HG03439 (cell line): Measurements from ENCODE around the gene TUBA3E.
"Not testable (repeated sequence)": the region's sequence is repeated elsewhere in the genome, so short reads cannot be mapped to it uniquely, and the experiment has no call there.

Experiments used
- ATAC-seq: cut with Tn5 transposase; IDR thresholded peaks from one replicate; pipeline ENCODE4 v1.9.1; 2021; ENCODE audit warnings: mild to moderate bottlenecking, moderate library complexity; ENCODE audit not compliant: unreplicated experiment

TUBA3E gene

DNA sequence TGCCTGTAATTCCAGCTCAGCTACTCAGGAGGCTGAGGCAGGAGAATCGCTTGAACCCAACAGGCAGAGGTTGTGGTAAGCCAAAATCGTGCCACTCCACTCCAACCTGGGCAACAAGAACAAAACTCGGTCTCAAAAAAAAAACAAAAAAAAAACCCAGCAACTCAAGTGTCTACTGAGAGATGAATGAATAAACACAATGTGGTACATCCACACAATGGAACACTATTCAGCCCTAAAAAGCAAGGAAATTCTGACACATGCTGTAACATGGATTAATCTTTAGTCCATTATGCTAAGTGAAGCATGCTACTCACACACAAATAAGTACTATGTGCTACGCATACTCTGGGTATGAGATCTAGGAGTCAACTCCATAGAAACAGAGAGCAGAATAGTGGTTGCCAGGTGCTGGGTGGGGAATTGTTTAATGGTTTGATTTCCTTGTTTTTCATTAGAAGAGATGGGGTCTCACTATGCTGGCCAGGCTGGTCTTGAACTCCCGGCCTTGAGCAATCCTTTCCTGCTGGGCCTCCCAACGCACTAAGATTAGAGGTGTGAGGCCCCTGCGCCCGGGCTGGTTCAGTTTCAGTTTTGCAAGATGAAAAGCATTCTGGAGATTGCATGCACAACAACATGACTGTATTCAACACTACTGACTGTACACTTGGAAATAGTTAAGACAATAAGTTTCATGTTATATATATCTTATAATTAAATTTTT, 32.8 kb downstream of the TUBA3E start:
- ATAC-seq, result no peak

DNA sequence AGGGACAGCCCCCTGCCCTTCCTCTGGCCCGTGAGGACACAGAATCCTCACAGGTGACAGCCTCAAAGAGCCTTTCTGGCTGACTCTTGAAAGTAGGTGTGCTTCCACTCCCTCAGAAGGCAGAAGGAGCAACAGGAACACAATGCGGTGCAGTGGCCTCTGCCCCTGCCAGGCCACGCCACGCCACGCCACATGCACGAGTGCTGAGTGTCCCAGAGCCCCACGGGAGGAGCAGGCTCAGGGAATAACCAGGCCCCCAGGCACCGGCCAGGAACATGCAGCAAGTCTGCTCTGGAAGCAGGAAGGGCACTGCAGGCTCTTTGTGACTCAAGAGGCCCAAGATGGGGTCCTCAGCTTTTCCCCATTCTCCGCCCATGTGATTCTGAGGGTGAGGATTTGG, 35.3 kb downstream of the TUBA3E start:
- ATAC-seq, result no peak

DNA sequence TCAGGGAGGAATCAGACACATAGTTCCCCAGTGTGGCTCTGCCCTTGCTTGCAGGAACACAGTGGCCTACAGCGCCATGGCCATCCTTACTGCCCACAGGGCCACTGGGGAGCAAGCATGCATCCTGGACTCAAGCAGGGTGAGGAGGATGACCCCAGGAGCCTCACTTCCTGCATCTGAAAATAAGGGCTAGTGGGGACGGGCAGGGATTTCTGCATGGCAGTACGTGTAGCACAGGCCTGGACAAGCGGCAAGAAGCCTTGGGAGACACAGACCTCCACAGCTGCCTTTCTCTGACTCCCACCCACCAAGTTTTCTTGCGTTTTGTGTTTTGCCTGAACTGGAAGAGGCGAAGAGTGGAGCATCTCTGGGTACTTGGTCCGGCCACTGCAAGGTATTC, 35.8 kb downstream of the TUBA3E start:
- not testable (repeated sequence) for ATAC-seq

DNA sequence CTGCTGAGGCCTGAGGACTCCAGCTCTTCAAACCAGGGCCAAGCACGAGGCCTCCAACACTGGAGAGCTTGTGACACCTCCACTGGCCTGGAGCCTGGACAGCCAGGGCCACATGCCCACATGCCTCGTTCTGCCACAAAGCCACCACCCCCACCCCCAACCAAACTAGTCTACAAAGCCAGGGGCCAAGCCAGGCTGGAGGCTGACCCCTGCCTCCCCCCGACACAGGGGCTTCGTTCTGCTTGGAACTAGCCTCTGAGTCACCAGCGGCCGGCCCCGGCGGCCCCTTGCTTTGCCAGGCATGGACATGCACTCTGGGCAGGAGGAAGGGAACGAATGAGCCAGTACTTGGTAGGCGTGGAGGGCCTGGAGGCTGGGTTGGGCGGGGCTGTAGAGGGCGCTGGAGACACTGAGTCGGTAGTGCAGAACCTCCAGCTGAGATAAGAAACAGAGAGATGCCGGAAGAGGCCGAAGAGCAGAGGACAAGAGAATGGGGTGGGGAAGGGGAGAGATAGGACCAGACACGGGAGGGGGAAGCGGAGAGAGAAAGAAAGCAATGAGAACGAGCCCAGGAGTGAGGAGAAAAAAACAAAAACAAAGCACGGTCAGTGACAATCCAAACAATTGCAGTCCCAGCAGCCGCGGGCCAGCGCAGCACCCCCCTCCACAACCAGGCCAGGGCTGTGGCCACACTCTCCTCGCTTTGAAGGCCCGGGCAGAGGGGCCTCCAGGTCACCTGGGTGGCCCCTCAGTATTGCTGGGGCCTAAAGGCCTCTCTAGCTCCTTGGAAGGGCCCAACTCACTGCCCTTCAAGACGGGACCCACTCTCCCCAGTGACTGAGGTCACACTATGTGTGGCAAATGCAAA, 37.2 kb downstream of the TUBA3E start:
- ATAC-seq, result not testable (repeated sequence)

DNA sequence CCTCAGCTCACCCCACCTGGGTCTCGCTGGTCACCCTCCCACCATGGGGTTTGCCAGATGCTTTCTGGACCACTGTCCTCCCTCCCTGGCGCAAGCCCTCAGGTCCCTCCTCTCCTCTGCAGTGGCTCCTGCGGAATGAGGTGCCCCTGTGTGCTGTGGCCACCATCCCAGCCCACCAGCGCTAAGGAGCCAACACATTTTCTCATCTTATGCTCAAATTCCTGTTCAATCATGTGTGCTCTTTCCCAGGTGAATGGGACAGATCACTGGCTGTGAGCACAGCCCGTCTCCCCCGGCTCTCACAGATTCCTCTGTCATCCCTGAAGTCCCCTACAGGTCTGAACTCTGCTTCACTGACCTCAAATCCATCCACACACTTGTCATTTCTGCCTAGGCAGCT, 38.1 kb downstream of the TUBA3E start:
- no peak for ATAC-seq

DNA sequence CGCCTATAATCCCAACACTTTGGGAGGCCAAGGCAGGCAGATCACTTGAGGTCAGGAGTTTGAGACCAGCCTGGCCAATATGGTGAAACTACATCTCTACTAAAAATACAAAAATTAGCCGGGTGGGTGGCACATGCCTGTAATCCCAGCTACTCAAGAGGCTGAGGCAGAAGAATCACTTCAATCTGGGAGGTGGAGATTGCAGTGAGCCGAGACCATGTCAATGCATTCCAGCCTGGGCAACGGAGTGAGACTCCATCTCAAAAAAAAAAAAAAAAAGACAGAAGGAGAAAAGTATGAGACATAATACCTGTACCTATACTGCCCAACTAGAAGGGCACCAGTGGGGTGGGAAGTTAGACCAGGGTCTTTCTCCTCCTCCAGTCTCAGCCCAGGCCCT, 38.9 kb downstream of the TUBA3E start:
- ATAC-seq, result not testable (repeated sequence)

DNA sequence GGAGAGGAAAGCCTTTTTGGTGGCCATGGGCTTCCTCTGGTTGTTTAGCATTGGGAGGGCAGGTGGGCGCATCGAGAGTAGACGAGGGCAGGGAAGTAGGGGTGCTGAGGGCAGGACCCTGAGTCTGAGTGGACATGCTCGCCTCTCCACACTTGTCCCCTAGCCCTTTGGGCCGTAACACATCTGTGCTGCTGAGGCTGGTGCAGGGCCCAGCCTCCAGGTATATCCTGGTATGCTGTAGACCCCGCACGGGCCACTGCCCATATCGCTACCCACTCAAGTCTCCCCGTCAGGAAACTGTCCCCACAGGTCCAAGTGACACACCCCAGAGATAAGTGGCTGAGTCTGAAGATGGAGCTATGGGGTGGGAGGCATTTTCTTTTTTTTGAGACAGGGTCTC, 39.6 kb downstream of the TUBA3E start:
- no peak for ATAC-seq

DNA sequence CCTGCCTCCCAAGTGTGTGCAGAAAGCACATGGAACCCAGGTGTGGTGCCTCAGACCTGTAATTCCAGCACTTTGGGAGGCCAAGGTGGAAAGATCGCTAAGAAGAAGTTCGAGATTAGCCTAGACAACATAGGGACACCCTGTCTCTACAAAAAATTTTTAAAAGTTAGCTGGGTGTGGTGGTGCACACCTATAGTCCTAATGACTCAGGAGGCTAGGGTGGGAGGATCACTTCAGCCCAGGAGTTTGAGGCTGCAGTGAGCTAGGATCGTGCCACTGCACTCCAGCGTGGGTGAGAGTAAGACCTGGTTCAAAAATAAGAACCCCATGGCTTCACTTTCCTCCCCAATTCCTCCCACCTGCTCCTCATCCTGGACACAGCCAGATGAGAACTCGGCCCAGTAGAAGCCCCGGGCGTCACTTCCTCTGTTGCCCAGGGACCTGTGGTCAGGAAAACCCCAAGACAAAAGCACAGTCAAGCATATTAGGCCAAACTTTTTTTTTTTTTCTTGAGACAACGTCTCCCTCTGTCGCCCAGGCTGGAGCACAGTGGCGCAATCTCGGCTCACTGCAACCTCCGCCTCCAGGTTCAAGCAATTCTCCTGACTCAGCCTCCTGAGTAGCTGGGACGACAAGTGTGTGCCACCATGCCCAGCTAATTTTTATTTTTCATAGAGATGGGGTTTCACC, 40.3 kb downstream of the TUBA3E start:
- ATAC-seq, result peak; percentile 78

DNA sequence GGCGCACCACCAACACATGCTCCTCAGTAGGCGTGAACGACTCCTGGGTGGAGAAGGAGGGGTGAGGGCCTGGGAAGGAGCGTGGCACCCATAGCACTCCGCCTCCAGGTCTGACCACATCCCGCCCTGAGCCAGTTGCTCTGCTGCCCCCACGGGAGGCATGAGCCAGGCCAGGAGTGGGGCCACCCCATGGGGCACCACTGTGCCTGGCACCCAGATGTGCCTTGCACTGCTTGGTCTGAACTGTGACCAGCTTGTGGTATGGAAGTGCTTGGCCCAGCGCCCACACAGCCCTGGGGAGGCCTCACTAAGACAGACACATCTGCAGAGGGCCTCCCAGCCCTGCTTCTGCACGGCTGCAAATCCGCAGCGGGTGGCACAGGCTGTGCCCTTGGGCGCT, 40.9 kb downstream of the TUBA3E start:
- peak; percentile 43 for ATAC-seq

DNA sequence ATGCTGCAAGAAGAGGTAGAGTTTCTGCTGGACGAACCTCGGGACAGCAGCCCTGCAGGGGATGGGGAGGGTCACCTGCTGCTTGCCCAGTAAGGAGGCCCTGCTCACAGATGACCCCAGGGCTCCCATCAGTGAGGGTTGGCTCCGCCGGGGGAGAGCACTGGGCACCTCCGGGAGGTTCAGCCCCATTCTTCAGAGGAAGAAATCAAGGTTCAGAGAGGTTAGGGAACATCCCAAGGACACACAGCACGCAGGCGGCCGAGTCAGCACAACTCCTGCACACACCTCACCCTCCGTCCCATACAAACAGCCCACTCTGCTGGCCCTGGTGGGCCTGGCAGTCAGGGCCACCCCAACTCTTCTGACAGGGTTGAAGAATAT, 41.6 kb downstream of the TUBA3E start:
- ATAC-seq, result no peak

DNA sequence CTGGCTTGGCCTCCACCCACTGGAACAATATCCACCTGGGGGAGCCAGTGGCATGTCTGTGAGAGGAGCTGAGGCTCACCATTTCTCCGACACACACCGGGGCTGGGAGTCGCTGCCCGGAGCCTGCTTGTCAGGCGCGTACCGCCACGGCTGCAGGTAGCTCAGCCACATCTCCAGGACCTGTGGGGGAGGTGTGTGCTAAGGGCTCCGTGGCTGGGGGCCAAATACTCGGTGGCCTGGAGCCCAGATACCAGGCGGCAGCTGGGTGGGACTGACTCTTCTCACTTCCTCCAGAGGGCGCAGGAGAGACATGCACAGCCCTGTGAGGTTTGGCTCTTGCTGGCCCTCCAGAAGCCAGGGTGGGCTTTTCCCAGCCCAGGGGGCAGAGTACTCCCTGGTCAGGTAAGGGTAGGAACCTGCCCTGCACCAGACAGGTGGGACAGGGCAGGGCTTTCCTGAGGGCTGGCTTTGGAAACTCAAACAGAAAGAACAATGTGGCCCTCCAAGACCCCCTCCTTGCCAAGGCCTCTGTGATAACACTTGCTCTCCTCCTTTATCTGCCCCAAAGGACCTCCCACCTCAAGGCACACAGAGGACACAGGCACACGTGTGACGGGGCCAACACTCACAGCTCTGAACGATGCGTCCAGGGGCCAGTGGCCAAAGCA, 42.1 kb downstream of the TUBA3E start:
- not testable (repeated sequence) for ATAC-seq

DNA sequence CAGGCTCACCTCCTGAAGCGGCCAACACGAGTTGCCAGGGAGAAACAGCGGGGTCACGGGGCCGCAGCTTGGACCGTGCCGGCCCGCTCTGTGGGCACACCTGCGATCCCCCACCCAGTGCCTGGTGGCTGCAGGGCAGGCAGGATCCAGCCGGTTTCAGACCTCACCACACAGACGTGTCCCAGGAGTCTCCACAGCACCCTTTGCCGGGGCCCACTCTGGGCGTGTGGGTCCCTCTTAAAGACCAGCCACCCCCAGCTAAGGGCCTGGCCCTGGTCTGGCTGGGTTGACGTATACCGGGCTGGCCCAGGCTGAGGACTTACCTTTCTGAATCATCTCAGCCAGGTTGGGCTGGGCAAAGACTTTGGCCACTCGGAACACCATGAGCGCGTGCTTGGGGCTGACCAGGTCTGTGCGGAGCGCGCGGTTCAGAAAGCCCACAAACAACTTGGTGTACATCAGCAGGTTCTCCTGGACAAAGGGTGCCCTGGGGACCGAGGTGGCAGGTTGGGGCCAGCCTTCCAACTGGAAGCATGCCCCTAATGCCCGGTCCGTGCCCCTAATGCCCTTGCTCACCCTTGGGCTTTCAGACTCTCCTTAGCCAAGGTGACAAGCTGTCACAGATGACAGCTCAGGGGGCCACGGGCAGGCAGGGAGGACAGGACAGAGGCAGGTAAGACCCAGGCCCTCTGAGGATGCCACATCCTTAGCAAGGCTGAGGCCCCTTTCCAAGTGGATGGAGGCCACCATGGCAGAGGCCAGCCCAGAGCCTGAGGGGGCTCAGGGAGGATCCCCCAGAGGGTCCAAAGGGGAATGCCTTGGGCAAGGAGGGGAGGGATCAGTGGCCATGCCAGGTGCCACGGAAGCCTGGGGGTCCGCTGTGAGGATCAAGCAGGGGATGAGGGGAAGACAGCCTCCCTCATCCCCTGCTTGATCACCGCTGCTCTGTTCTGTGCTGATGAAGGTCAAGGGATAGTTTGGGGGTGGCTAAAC, 43.2 kb downstream of the TUBA3E start:
- no peak for ATAC-seq

DNA sequence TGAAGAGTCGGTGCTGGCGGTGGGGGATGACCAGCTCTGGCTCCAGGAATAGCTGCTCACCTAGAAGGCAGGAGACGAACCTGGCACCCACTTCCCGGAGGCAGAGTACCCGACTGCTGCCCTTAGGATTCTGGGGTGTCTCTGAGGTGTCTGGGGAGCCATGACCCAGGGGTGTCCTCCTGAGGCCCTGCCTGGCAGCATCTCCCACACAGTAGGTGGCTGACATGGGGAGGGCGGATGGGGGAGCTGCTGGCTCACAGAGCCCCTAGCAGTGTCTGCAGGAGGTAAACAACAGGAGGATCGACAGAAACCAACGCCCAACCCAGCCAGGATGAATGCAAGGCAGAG, 43.8 kb downstream of the TUBA3E start:
- not testable (repeated sequence) for ATAC-seq

DNA sequence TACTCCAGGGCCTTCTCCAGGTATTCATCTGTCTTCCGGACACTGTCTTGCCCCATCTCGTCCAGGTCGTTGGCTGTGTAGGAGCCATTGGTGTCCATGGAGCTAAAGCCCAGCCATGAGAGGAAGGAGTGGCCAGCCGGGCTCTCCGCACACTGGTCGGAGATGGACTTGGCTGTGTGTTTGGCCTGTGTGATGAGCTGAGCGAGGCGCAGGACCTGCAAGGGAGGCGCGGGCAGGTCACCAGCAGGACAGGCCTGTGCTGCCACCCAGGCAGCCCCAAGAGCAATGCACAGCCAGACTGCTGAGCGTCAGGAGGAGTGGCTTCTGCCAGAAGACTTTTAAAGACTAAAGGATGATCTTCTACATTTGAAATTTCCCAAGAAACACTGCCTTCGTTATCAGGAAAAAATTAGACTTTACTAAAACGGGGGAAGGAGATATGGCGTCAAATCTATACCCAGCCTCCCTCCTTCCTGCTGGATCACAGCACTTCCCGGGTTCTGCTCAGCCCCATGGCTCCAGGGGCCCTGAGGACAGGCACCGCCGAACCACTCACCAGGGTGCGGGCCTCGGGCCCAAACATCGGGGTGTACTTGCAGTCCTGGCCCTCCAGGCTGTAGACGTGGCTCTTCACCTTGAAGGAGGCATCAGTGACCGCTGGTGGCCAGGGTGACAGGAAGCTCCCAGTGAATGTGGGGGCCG, 44.4 kb downstream of the TUBA3E start:
- ATAC-seq, result not testable (repeated sequence)

DNA sequence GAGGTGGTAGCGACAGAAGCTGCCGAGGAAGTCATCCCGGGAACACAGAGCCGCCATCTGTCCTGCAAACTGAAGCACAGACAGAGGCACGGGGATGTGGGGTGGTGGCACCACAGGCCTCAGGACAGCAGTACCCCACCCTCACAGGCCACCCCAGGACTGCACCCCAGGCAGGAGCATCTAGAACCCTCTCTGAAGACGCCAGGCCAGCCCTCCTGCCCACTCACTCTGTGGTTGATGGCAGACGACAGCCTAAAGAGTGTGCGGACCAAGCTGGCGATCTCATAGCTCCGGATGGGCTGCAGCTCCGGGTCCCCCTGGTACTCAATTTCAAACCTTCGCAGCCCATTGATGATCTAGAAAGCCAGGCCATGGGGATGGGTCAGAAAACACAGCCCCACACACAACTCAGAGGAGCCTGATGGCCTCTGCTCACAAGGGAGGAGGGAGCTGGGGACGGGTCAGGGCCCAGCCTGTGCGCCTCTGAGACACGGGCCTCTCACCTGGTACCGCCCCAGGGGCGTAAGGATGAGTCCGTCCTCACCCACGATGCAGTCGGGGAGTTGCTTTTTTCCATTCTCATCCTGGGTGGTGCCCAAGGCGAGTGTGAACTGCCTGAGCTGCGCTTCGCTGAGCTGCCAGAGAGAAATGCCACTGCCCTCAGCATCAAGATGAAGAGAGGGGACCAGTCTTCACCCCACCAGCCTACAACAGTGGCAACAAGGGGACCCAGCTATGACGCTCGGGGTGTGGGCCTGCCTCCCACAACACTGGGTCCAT, 45.2 kb downstream of the TUBA3E start:
- ATAC-seq, result no peak

DNA sequence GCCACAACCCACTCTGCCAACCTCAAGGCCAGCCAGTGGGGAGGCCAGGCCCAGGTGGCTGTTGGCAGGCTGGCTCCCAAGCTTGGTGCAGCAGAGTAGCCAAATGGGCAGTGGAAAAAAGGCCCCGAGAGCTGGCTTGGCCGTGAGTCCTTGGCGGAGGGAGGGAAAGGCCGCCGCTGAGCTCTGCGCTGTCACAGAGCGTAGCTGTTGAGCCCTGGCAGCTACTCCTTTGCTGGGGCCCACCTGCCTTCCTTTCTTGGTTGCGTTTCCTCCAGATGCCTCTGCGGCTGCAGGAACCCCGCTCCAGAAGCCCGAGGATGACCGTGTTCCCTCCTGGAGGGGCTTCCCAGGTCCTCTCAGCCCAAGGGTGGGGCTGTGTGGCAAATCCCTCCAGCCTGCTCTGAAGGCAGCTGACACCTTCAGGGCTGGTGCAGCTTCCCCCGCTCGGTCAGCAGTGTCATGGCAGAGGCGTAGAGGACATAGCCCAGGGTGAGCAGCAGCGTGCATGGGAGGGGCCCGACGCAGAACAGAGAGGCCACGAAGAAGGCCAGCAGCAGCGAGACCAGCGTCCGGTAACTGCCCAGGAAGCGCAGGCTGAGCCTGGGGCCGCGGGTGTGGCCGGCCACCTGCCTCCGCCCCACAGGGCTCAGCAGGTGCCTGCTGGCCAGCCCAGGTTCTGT, 46.0 kb downstream of the TUBA3E start:
- ATAC-seq, result not testable (repeated sequence)

DNA sequence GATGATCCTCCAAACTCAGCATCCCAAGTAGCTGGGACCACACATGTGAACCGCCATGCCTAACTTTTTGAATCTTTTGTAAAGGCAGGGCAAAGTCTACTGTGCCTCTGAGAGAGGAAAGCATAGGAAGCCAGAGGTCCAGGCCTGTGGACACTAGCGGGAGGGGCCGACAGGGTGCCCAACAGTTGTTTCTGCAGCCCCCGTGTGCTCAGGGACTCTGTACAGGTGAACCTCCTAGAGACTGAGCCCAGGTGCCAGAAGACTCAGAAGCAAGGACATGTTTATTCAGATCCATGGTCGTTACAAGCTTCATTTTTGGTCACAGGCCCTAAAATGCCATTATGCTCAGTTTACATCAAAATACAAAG, 47.1 kb downstream of the TUBA3E start:
- not testable (repeated sequence) for ATAC-seq
